Lung (tissue), 12 donors: ENCODE results near the gene LMF1. TPM values are rescaled to one million over a fixed set of nuclear protein-coding genes. Genes with fewer than 3 reads are reported as not detected.
A peak's percentile ranks its signal among the peaks of the same experiment; 100 is the strongest.
"Not testable (repeated sequence)": the region's sequence is repeated elsewhere in the genome, so short reads cannot be mapped to it uniquely, and the experiment has no call there.

Source experiments
- ATAC-seq: fragments of 200-7000 bp; cut with Tn5 transposase; one replicate; pipeline ENCODE4 v1.9.1; 2020; ENCODE audit warnings: moderate number of reproducible peaks; ENCODE audit not compliant: insufficient read depth, low FRiP score
- DNase-seq, 3 donors: peaks; one replicate each; pipeline ENCODE4 v3.0.0-alpha.2; 2013 to 2017
- H3K27ac ChIP-seq, 2 donors: one replicate each; pipeline ENCODE4 v1.5.1; 2013; ENCODE audit warnings: mild to moderate bottlenecking in 2 of 2, moderate library complexity in 2 of 2, control low read depth in 1 of 2, inconsistent platforms in 1 of 2, low read depth in 1 of 2, low read length in 1 of 2
- H3K27me3 ChIP-seq, 3 donors: one replicate each; pipeline ENCODE4 v1.5.1; 2013; ENCODE audit warnings: low read length in 2 of 3; ENCODE audit not compliant: control insufficient read depth in 3 of 3, insufficient read depth in 3 of 3
- H3K36me3 ChIP-seq, 4 donors: one replicate each; pipeline ENCODE4 v1.5.1; 2013; ENCODE audit warnings: low read length in 4 of 4, mild to moderate bottlenecking in 1 of 4, moderate library complexity in 1 of 4; ENCODE audit not compliant: control insufficient read depth in 4 of 4, insufficient read depth in 4 of 4
- H3K4me1 ChIP-seq, 5 donors: one replicate each; pipeline ENCODE4 v1.5.1; 2013; ENCODE audit warnings: low read length in 5 of 5, mild to moderate bottlenecking in 2 of 5, moderate library complexity in 1 of 5; ENCODE audit not compliant: control insufficient read depth in 5 of 5, insufficient read depth in 5 of 5
- H3K4me3 ChIP-seq: one replicate; pipeline ENCODE4 v1.5.1; 2013; ENCODE audit warnings: mild to moderate bottlenecking, control low read depth, moderate library complexity
- H3K9ac ChIP-seq, 2 donors: one replicate each; pipeline ENCODE4 v1.5.1; 2013; ENCODE audit warnings: low read length in 2 of 2, control low read depth in 1 of 2; ENCODE audit not compliant: insufficient read depth in 1 of 2
- H3K9me3 ChIP-seq, 4 donors: one replicate each; pipeline ENCODE4 v1.5.1; 2013; ENCODE audit warnings: low read length in 3 of 4, mild to moderate bottlenecking in 1 of 4, moderate library complexity in 1 of 4; ENCODE audit not compliant: control insufficient read depth in 4 of 4, insufficient read depth in 3 of 4
- WGBS, 2 donors: extraction: QIAGEN DNeasy Blood & Tissue Kit; methylation state at CpG; one replicate each; pipeline ENCODE4 v1.1.7; 2013; 5-methylcytosine and 5-hydroxymethylcytosine counted together
- polyA plus RNA-seq, 2 donors: library from polyadenylated mRNA; stranded (reverse); fragments of 200-250 nt; gene quantifications; one replicate each; pipeline ENCODE4 v1.2.1, GENCODE V29; 2013
- total RNA-seq, 2 donors: library from RNA; depleted of rRNA in 1 of 2; stranded (reverse); fragments of >200 nt in 1 of 2; gene quantifications; one replicate each; pipeline ENCODE4 v1.2.1, GENCODE V29; 2014 to 2021
- TF ChIP-seq, protein P1 (sequence below): IDR thresholded peaks from 2 replicates; pipeline ENCODE4 v1.5.1; 2012; ENCODE audit warnings: mild to moderate bottlenecking; ENCODE audit errors: control extremely low read depth, extremely low read depth
- donor health status: control.
- donor health status: control.
- donor health status: Bipolar disorder and iron deficiency.
- donor health status: healthy.
- donor health status: DM: yes; HTN: yes; CAD: no.

Gene LMF1
- total and polyA plus RNA-seq, 4 donors: 9.1 to 23.7 (median 20.6) TPM

DNA sequence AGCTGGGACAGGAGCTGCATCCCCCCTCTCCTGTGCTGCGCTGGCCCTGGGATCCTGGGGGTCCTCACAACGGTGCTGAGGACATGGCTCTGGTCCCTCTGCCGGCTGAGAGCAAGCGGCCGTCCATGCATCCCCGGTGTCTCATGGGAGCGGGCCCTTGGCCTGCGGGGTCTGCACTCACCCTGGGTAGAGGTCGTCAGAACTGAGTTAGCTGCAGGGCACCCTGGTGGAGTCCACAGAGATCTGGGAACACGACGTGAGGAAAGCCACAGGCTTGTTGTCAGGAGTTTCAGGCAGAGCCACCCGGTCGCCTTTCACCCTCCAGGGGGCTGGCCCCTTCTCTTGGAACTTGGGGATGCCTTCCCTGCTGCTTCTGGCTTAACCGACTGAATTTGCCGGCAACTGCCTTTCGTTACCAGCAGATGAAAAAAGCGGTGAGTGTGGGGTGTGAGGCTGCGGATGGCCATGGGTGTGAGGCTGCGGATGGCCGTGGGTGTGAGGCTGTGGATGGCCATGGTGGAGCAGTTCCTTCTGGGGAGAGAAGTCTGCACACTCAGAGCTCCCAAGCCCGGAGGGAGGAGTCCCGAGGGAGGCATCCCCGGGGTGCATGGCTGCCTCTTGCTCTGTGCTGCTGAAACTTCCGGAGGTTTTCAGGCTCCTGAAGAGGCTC lies 81.7 kb downstream of the LMF1 start:
- peaks cover 2 to 27% (median 4%) of the 10 kb centered on the region in 4 donors for H3K36me3 ChIP-seq
- WGBS, 2 donors: 89 to 93% methylated on average over 24 of the region's 24 CpGs
- ATAC-seq: no peak

DNA sequence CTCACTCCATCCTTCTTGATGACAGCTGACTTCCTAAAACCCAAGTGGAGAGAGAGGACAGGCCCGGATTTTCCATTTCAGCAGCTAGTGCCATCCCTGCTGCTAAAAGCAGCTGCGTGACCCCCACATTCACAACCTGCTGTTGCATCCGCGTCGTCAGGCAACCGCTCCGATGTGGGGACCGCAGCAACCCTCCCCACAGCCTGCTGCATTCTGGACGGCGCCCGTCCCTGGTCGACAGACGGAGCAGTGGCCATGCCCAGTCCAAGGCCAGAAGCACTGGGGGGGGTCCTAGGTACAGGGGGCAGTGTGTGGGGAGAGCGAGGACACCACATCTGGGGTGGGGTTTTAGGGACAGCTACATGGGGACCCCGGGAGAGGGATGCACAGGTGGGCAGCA lies 82.3 kb downstream of the LMF1 start:
- peaks cover 2 to 27% (median 4%) of the 10 kb centered on the region in 4 donors for H3K36me3 ChIP-seq
- not testable (repeated sequence) for H3K4me1 ChIP-seq, DNase-seq, H3K4me3 ChIP-seq, H3K9me3 ChIP-seq, ATAC-seq, H3K9ac ChIP-seq, H3K27ac ChIP-seq, H3K27me3 ChIP-seq
- 95 to 97% methylated on average over 13 to 14 of the region's 15 CpGs for WGBS, 2 donors

More for the DNA sequence above, 81.7 kb downstream of the LMF1 start:
- H3K4me3 ChIP-seq: no peak overlapping the region
- DNase-seq: no peak
- H3K9me3 ChIP-seq: peaks cover 0 to 7% (median 3%) of the 10 kb centered on the region in 4 donors
- H3K4me1 ChIP-seq: peaks cover 0 to 8% (median 0%) of the 10 kb centered on the region in 5 donors
- H3K9ac ChIP-seq: no peak overlapping the region
- H3K27me3 ChIP-seq: no peaks in the 10 kb centered on the region
- TF ChIP-seq, protein P1, sequence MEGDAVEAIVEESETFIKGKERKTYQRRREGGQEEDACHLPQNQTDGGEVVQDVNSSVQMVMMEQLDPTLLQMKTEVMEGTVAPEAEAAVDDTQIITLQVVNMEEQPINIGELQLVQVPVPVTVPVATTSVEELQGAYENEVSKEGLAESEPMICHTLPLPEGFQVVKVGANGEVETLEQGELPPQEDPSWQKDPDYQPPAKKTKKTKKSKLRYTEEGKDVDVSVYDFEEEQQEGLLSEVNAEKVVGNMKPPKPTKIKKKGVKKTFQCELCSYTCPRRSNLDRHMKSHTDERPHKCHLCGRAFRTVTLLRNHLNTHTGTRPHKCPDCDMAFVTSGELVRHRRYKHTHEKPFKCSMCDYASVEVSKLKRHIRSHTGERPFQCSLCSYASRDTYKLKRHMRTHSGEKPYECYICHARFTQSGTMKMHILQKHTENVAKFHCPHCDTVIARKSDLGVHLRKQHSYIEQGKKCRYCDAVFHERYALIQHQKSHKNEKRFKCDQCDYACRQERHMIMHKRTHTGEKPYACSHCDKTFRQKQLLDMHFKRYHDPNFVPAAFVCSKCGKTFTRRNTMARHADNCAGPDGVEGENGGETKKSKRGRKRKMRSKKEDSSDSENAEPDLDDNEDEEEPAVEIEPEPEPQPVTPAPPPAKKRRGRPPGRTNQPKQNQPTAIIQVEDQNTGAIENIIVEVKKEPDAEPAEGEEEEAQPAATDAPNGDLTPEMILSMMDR: no peak
- no peak overlapping the region for H3K27ac ChIP-seq

DNA sequence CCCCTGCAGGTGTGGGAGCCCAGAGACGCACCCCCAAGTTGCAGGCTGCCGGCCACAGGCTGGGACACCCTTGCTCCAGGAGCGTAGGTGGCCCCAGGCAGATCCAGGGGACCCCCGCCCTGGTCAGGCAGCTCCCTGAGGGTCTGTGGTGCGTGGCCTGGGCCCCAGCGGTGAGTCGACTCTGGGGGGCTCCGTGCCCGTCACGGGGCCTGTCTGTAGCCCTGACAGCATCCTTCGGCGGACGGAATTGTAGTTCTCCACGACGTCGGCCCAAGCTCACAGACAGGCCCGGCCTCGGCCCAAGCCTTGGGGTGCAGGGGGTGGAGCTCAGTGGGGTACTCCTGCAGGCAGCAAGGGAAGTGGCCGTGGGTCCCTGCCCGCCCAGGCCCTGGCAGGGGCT lies 82.9 kb downstream of the LMF1 start:
- Histone ChIP-seq H3K27me3 (no peaks in the 10 kb centered on the region), H3K4me3 (no peak overlapping the region), H3K27ac (no peak overlapping the region), H3K9me3 (peaks cover 0 to 7% (median 3%) of the 10 kb centered on the region in 4 donors), H3K36me3 (peaks cover 2 to 25% (median 4%) of the 10 kb centered on the region in 4 donors), H3K9ac (no peak overlapping the region), H3K4me1 (peaks cover 0 to 8% (median 0%) of the 10 kb centered on the region in 5 donors)
- TF ChIP-seq, protein P1: no peak
- WGBS, 2 donors: 96 to 98% methylated on average over 20 of the region's 20 CpGs
- no peak for ATAC-seq
- no peak for DNase-seq

DNA sequence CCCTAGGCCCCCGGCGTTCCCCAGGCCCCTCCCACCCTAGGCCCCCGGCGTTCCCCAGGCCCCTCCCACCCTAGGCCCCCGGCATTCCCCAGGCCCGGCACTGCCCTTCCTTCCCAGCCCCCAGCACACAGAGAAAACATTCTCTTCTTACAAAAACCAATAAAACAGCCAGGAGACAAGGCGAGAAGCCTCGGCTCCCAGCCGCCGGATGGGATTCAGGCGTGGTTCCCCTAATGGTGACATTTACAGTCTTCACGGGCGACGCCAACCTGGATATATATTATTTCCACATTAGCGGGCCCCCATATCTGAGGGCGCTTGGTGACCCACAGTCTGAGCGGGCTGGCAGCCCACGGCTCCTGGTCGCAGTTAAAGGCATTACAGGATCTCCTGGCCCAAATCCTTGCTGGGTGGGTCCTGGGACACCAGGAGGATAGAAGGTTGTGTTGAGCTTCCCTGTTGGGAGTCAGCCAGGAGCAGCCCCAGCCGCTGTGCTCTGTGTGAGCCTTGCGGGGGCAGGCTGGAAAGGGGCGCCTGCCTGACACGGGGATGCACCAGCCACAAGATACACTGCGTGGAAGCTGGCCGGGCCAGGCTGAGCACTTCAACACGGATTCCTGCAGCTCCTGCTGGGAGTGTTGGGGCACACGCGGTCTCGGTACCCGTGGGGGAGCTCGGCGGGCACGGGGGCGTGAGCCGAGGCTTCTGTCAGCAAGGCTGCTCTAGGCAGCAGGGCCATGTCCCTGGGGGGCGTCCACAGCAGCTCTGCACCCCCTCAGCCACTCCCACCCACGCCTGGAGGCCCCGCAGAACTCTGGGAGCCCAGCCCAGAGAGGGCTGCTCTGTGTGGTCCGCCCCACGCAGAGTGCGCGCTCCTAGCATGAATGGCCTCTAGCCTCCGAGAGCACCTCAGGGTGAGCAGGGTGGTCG lies 83.7 kb downstream of the LMF1 start:
- Histone ChIP-seq H3K9ac (no peak overlapping the region), H3K27ac (no peak overlapping the region), H3K9me3 (peaks cover 0 to 7% (median 3%) of the 10 kb centered on the region in 4 donors), H3K27me3 (no peaks in the 10 kb centered on the region), H3K4me3 (no peak overlapping the region), H3K4me1 (peaks cover 0 to 8% (median 0%) of the 10 kb centered on the region in 5 donors), H3K36me3 (peaks cover 2 to 21% (median 4%) of the 10 kb centered on the region in 4 donors)
- DNase-seq: peak in 2 of 3 donors; percentile 35 to 39
- ATAC-seq: no peak
- 68 to 88% methylated on average over 41 to 44 of the region's 44 CpGs for WGBS, 2 donors
- TF ChIP-seq, protein P1: no peak
